GM12892 (cell line): Measurements from ENCODE around the gene NABP2.

Experiments used
- POLR2A ChIP-seq: IDR thresholded peaks from 2 replicates; pipeline ENCODE4 v1.6.1; 2011; ENCODE audit warnings: low read depth, low read length, control low read depth
- POLR2AphosphoS5 ChIP-seq: IDR thresholded peaks from 2 replicates; pipeline ENCODE4 v1.6.1; 2011; ENCODE audit warnings: low read depth, low read length, control low read depth
- TAF1 ChIP-seq: IDR thresholded peaks from 2 replicates; pipeline ENCODE4 v1.6.1; 2011; ENCODE audit warnings: low read depth, mild to moderate bottlenecking, control low read depth, low read length, borderline replicate concordance

DNA sequence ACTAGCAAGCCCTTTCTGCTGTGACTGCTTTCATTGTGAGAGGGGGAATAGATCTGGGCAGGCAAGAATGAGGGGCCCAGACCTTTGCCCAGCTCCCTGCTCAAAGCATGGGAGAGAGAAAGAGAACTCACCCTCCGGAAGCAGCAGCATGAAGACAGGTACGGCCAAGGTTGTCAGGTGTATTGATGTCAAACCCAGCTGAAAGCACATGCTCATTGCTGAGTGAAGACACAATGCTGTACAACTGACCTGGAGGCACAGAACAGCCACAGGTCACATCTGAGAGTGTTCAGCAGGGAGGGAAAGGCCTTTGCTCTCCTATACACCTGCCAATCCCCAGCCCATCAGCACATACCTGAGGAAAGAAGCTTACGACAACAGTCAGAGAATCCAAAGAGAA, 28.5 kb downstream of the NABP2 start:
- TF ChIP-seq POLR2AphosphoS5: no peak
- TF ChIP-seq POLR2A: no peak
- no peak for TF ChIP-seq TAF1
